ENCODE measurements around the gene NDUFC2. TPM values are rescaled to one million over a fixed set of nuclear protein-coding genes. Genes with fewer than 3 reads are reported as not detected.
A peak's percentile ranks its signal among the peaks of the same experiment; 100 is the strongest.
"Not testable (repeated sequence)": the region's sequence is repeated elsewhere in the genome, so short reads cannot be mapped to it uniquely, and the experiment has no call there.

NDUFC2 gene
- total and polyA plus RNA-seq, 5 donors, result 238 to 298 (median 266) TPM

GRCh38 chr11:78063440-78064181 is 16.1 kb downstream of the NDUFC2 start, which contains the start of gene THRSP:
TSS of gene THRSP (plus strand) at chr11:78063861. CDS start at chr11:78063882, 21 bp downstream.
- H3K9me3 ChIP-seq (ENCODE audit: control insufficient read depth, low read length), result no peaks in the 10 kb centered on the region
- 90% methylated on average over 14 of the region's 14 CpGs for WGBS
- H3K4me1 ChIP-seq (ENCODE audit: control insufficient read depth, insufficient read depth, low read length), result no peaks in the 10 kb centered on the region
- H3K4me3 ChIP-seq (ENCODE audit: low read length), result no peak within 1 kb of the TSS
- intact Hi-C loops (cut with DNase I), result no loop called here
- ATAC-seq (no peak), DNase-seq (peak in 1 of 3 donors; percentile 27)
- H3K27me3 ChIP-seq (ENCODE audit: control insufficient read depth, insufficient read depth), result no peaks in the 10 kb centered on the region
- H3K27ac ChIP-seq (ENCODE audit: low read length), result no peak within 1 kb of the TSS

GRCh38 chr11:78062671-78063070 is 17.0 kb downstream of the NDUFC2 start:
- DNase-seq, result no peak
- WGBS, result 76% methylated on average over 2 of the region's 2 CpGs

GRCh38 chr11:78061921-78062311 is 17.7 kb downstream of the NDUFC2 start:
- H3K4me3 ChIP-seq (ENCODE audit: low read length), result no peak overlapping the region
- peak in 1 of 2 donors; percentile 44 for ATAC-seq
- no peaks in the 10 kb centered on the region for H3K27me3 ChIP-seq (ENCODE audit: control insufficient read depth, insufficient read depth)
- no peaks in the 10 kb centered on the region for H3K9me3 ChIP-seq (ENCODE audit: control insufficient read depth, low read length)
- peak in 1 of 3 donors; percentile 10 for DNase-seq
- no peak overlapping the region for H3K27ac ChIP-seq (ENCODE audit: low read length)
- H3K4me1 ChIP-seq (ENCODE audit: control insufficient read depth, insufficient read depth, low read length), result no peaks in the 10 kb centered on the region
- intact Hi-C loops (cut with DNase I), result no loop called here
- 48% methylated on average over 4 of the region's 4 CpGs for WGBS

More at GRCh38 chr11:78062671-78063070, 17.0 kb downstream of the NDUFC2 start:
- Histone ChIP-seq H3K9me3 (ENCODE audit: control insufficient read depth, low read length) (no peaks in the 10 kb centered on the region), H3K4me1 (ENCODE audit: control insufficient read depth, insufficient read depth, low read length) (no peaks in the 10 kb centered on the region), H3K27ac (ENCODE audit: low read length) (no peak overlapping the region), H3K27me3 (ENCODE audit: control insufficient read depth, insufficient read depth) (no peaks in the 10 kb centered on the region), H3K4me3 (ENCODE audit: low read length) (no peak overlapping the region)
- no peak for ATAC-seq
- intact Hi-C loops (cut with DNase I), result no loop called here

- ATAC-seq (peak; percentile 69 to 84), DNase-seq (peak in 2 of 3 donors; percentile 68 to 73)
- Histone ChIP-seq H3K27me3 (ENCODE audit: control insufficient read depth, insufficient read depth) (no peaks in the 10 kb centered on the region), H3K27ac (ENCODE audit: low read length) (no peak overlapping the region), H3K4me1 (ENCODE audit: control insufficient read depth, insufficient read depth, low read length) (no peaks in the 10 kb centered on the region), H3K4me3 (ENCODE audit: low read length) (no peak overlapping the region), H3K9me3 (ENCODE audit: control insufficient read depth, low read length) (no peaks in the 10 kb centered on the region)
- WGBS, result 55% methylated on average over 4 of the region's 4 CpGs
- intact Hi-C loops (cut with DNase I), result no loop called here
These were observed 18.4 kb downstream of the NDUFC2 start for GRCh38 chr11:78061088-78061920.

- Histone ChIP-seq H3K4me3 (ENCODE audit: low read length) (no peak overlapping the region), H3K9me3 (ENCODE audit: control insufficient read depth, low read length) (no peaks in the 10 kb centered on the region), H3K27me3 (ENCODE audit: control insufficient read depth, insufficient read depth) (no peaks in the 10 kb centered on the region), H3K27ac (ENCODE audit: low read length) (no peak overlapping the region), H3K4me1 (ENCODE audit: control insufficient read depth, insufficient read depth, low read length) (no peaks in the 10 kb centered on the region)
- intact Hi-C loops (cut with DNase I), result no loop called here
- no peak for ATAC-seq
- 92% methylated on average over 8 of the region's 8 CpGs for WGBS
- DNase-seq, result no peak
These were observed 19.1 kb downstream of the NDUFC2 start for GRCh38 chr11:78060533-78060932.

- ATAC-seq; H3K27me3 ChIP-seq (ENCODE audit: control insufficient read depth, insufficient read depth); DNase-seq; H3K4me3 ChIP-seq (ENCODE audit: low read length); intact Hi-C loops (cut with DNase I); H3K4me1 ChIP-seq (ENCODE audit: control insufficient read depth, insufficient read depth, low read length); H3K9me3 ChIP-seq (ENCODE audit: control insufficient read depth, low read length); H3K27ac ChIP-seq (ENCODE audit: low read length): not testable (repeated sequence)
- WGBS, result 94% methylated on average over 9 of the region's 9 CpGs
These were observed 19.8 kb downstream of the NDUFC2 start for GRCh38 chr11:78059749-78060328.

GRCh38 chr11:78057462-78058055 is 22.1 kb downstream of the NDUFC2 start:
- no peaks in the 10 kb centered on the region for H3K4me1 ChIP-seq (ENCODE audit: control insufficient read depth, insufficient read depth, low read length)
- H3K9me3 ChIP-seq (ENCODE audit: control insufficient read depth, low read length), result no peaks in the 10 kb centered on the region
- intact Hi-C loops (cut with DNase I), result no loop called here
- no peak for ATAC-seq
- no peak overlapping the region for H3K27ac ChIP-seq (ENCODE audit: low read length)
- DNase-seq, result peak in 1 of 3 donors; percentile 14
- 80% methylated on average over 10 of the region's 10 CpGs for WGBS
- H3K4me3 ChIP-seq (ENCODE audit: low read length), result no peak overlapping the region
- no peaks in the 10 kb centered on the region for H3K27me3 ChIP-seq (ENCODE audit: control insufficient read depth, insufficient read depth)

GRCh38 chr11:78056093-78056492 is 23.6 kb downstream of the NDUFC2 start:
- Histone ChIP-seq H3K27ac (ENCODE audit: low read length) (no peak overlapping the region), H3K4me3 (ENCODE audit: low read length) (no peak overlapping the region), H3K27me3 (ENCODE audit: control insufficient read depth, insufficient read depth) (no peaks in the 10 kb centered on the region), H3K4me1 (ENCODE audit: control insufficient read depth, insufficient read depth, low read length) (no peaks in the 10 kb centered on the region), H3K9me3 (ENCODE audit: control insufficient read depth, low read length) (no peaks in the 10 kb centered on the region)
- 48% methylated on average over 3 of the region's 3 CpGs for WGBS
- ATAC-seq (no peak), DNase-seq (no peak)
- intact Hi-C loops (cut with DNase I), result no loop called here

- H3K27me3 ChIP-seq (ENCODE audit: control insufficient read depth, insufficient read depth), result no peaks in the 10 kb centered on the region
- DNase-seq (peak in 1 of 3 donors; percentile 31), ATAC-seq (no peak)
- no peaks in the 10 kb centered on the region for H3K9me3 ChIP-seq (ENCODE audit: control insufficient read depth, low read length)
- no peaks in the 10 kb centered on the region for H3K4me1 ChIP-seq (ENCODE audit: control insufficient read depth, insufficient read depth, low read length)
- no peak overlapping the region for H3K4me3 ChIP-seq (ENCODE audit: low read length)
- no peak overlapping the region for H3K27ac ChIP-seq (ENCODE audit: low read length)
- 87% methylated on average over 4 of the region's 4 CpGs for WGBS
- intact Hi-C loops (cut with DNase I), result no loop called here
These were observed 24.7 kb downstream of the NDUFC2 start for GRCh38 chr11:78054971-78055370.

GRCh38 chr11:78050964-78051831 is 28.5 kb downstream of the NDUFC2 start:
- 78% methylated on average over 6 of the region's 6 CpGs for WGBS
- intact Hi-C loops (cut with DNase I), result no loop called here
- Histone ChIP-seq H3K27ac (ENCODE audit: low read length) (no peak overlapping the region), H3K4me1 (ENCODE audit: control insufficient read depth, insufficient read depth, low read length) (no peaks in the 10 kb centered on the region), H3K9me3 (ENCODE audit: control insufficient read depth, low read length) (no peaks in the 10 kb centered on the region), H3K4me3 (ENCODE audit: low read length) (no peak overlapping the region), H3K27me3 (ENCODE audit: control insufficient read depth, insufficient read depth) (no peaks in the 10 kb centered on the region)
- DNase-seq, result peak in 1 of 3 donors; percentile 19
- peak in 1 of 2 donors; percentile 63 for ATAC-seq
